LNCaP clone FGC (cell line): ENCODE data around the gene DERL3.

Experiments used
- DNase-seq: peaks from one replicate; pipeline ENCODE4 v3.0.0-alpha.2; 2011; ENCODE audit warnings: low read depth
- H3K4me3 ChIP-seq: 2 replicates; pipeline ENCODE4 v1.5.1; 2011; ENCODE audit warnings: mild to moderate bottlenecking, low read depth, low read length, control low read depth
- CTCF ChIP-seq: IDR thresholded peaks from 2 replicates; pipeline ENCODE4 v1.5.1; 2012; ENCODE audit warnings: mild to moderate bottlenecking; ENCODE audit not compliant: control insufficient read depth, insufficient read depth; ENCODE audit errors: extremely low read depth

The DERL3 gene

GRCh38 chr22:23786752-23787599, 51.8 kb downstream of the DERL3 start, which contains the start of gene SMARCB1:
Gene SMARCB1, plus strand, starts transcription at chr22:23786966. Its CDS starts 204 bp downstream, at chr22:23787170.
- peak within 1 kb of the TSS; percentile 83 for H3K4me3 ChIP-seq
- peak; percentile 63 for DNase-seq
- TF ChIP-seq CTCF: no peak

GRCh38 chr22:23786261-23786710, 52.5 kb downstream of the DERL3 start:
- peak; percentile 74 for DNase-seq
- H3K4me3 ChIP-seq: peak overlapping the region; percentile 83
- no peak for TF ChIP-seq CTCF
